K562 (cell line): ENCODE data around the gene ZNF773. TPM values are rescaled to one million over a fixed set of nuclear protein-coding genes. Genes with fewer than 3 reads are reported as not detected.

Experiments used
- ATAC-seq: fragments of 200-7000 bp; cut with Tn5 transposase; 3 replicates; pipeline ENCODE4 v1.9.1; 2020; ENCODE audit warnings: moderate library complexity
- BruUV-seq: library from RNA; stranded (reverse); fragments of 400-500 nt; replicated peaks from 2 replicates; lab custom pipeline; 2021; lab: Mats Ljungman, UMichigan
- CTCF ChIA-PET: fragments of 300-600 bp; formaldehyde crosslinking; extraction: SDS; loops from one replicate; lab custom pipeline; 2021; ENCODE audit warnings: low intra/inter-chr PET ratio; lab: Yijun Ruan, JAX
- POLR2A ChIA-PET: fragments of 300-600, 350-650 bp; sonication (Branson Sonifier 250); formaldehyde crosslinking; extraction: SDS; loops from one replicate; lab custom pipeline; 2021; ENCODE audit warnings: antibody characterized with exemption, inconsistent platforms; lab: Yijun Ruan, JAX
- DNase-seq, 4 experiments: peaks; one replicate each; pipeline versions ENCODE4 v3.0.0 to v3.0.0-alpha.2; 2011 to 2018; ENCODE audit warnings: low spot score in 3 of 4, mixed read lengths in 3 of 4; ENCODE audit errors: extremely low read depth in 1 of 4
- FAIRE-seq: peaks from 2 replicates; lab custom pipeline; 2011; peaks lifted over from hg19 to GRCh38; lab: Jason Lieb, UNC
- H2AFZ ChIP-seq: 2 replicates; pipeline ENCODE4 v1.6.0; 2011; ENCODE audit warnings: low read depth, low read length, control low read depth, inconsistent platforms
- H3K27ac ChIP-seq: fragments of 200-600 bp; 3 replicates; pipeline ENCODE4 v1.8.0; 2011; ENCODE audit warnings: low read depth, mild to moderate bottlenecking, control low read depth, inconsistent platforms, low read length, moderate library complexity, mixed read lengths; ENCODE audit errors: extremely low read depth
- H3K27me3 ChIP-seq, 2 experiments: fragments of 300-600 bp in 1 of 2; 2 replicates in 1 of 2; 3 replicates in 1 of 2; pipeline versions ENCODE4 v1.6.0 to v1.8.0; 2011; ENCODE audit warnings: inconsistent platforms in 2 of 2, low read length in 2 of 2, mild to moderate bottlenecking in 1 of 2, mixed read lengths in 1 of 2, moderate library complexity in 1 of 2; ENCODE audit not compliant: control insufficient read depth in 2 of 2, insufficient read depth in 2 of 2
- H3K36me3 ChIP-seq: fragments of 300-600 bp; 3 replicates; pipeline ENCODE4 v1.8.0; 2011; ENCODE audit warnings: mild to moderate bottlenecking, low read length, inconsistent platforms; ENCODE audit not compliant: control insufficient read depth, insufficient read depth
- H3K4me1 ChIP-seq, 2 experiments: fragments of 200-600 bp in 1 of 2; replicated peaks in 1 of 2; 2 replicates in 1 of 2; 3 replicates in 1 of 2; pipeline versions ENCODE4 v1.5.1 to v1.8.0; 2011; ENCODE audit warnings: inconsistent platforms in 2 of 2, low read length in 2 of 2, mild to moderate bottlenecking in 1 of 2, mixed read lengths in 1 of 2, moderate library complexity in 1 of 2; ENCODE audit not compliant: control insufficient read depth in 2 of 2, insufficient read depth in 2 of 2
- H3K4me2 ChIP-seq: 2 replicates; pipeline ENCODE4 v1.6.1; 2011; ENCODE audit warnings: low read length, control low read depth, inconsistent platforms, mixed read lengths; ENCODE audit not compliant: insufficient read depth
- H3K4me3 ChIP-seq: fragments of 200-600 bp; sonication (generic), shearing (Covaris generic); 2 replicates; pipeline ENCODE4 v1.5.1; 2016; ENCODE audit warnings: control low read depth, inconsistent platforms
- H3K79me2 ChIP-seq: fragments of 200-600 bp; 3 replicates; pipeline ENCODE4 v1.8.0; 2011; ENCODE audit warnings: low read length, inconsistent platforms; ENCODE audit not compliant: control insufficient read depth, insufficient read depth
- H3K9ac ChIP-seq, 2 experiments: 2 replicates each; pipeline versions ENCODE4 v1.6.0 to v1.6.1; 2011; ENCODE audit warnings: low read depth in 2 of 2, low read length in 2 of 2, control low read depth in 1 of 2, inconsistent platforms in 1 of 2, mild to moderate bottlenecking in 1 of 2, mixed read lengths in 1 of 2; ENCODE audit not compliant: insufficient read depth in 1 of 2
- H3K9me1 ChIP-seq: one replicate; pipeline ENCODE4 v1.6.0; 2011; ENCODE audit warnings: inconsistent platforms, mild to moderate bottlenecking, low read length, moderate library complexity; ENCODE audit not compliant: control insufficient read depth, insufficient read depth
- H3K9me3 ChIP-seq: replicated peaks from 2 replicates; pipeline ENCODE4 v1.5.1; 2011; ENCODE audit warnings: low read depth, low read length, inconsistent platforms; ENCODE audit not compliant: control insufficient read depth, insufficient read depth
- H4K20me1 ChIP-seq: replicated peaks from 2 replicates; pipeline ENCODE4 v1.6.1; 2011; ENCODE audit warnings: low read length, inconsistent platforms, mixed read lengths; ENCODE audit not compliant: control insufficient read depth, insufficient read depth
- ARID2 ChIP-seq: fragments of 450-650 bp; IDR thresholded peaks from 2 replicates; pipeline ENCODE4 v1.6.1; 2017; ENCODE audit warnings: antibody characterized with exemption, mild to moderate bottlenecking
- KLF6 ChIP-seq: fragments of 250-450 bp; sonication (Bioruptor Pico); IDR thresholded peaks from 2 replicates; pipeline ENCODE4 v1.4.0; 2020; ENCODE audit warnings: mild to moderate bottlenecking, moderate library complexity, borderline replicate concordance
- POLR2H ChIP-seq: IDR thresholded peaks from 2 replicates; pipeline ENCODE4 v1.6.1; 2016; ENCODE audit warnings: missing genetic modification characterization, low read depth, mild to moderate bottlenecking, control low read depth, missing compliant biosample characterization, moderate library complexity
- RBBP5 ChIP-seq: fragments of 200-600 bp; sonication (generic); IDR thresholded peaks from 2 replicates; pipeline ENCODE4 v1.6.1; 2012; ENCODE audit warnings: borderline replicate concordance, mild to moderate bottlenecking, low read length, control low read depth, inconsistent platforms; ENCODE audit not compliant: insufficient read depth, poor library complexity, severe bottlenecking
- ZBED1 ChIP-seq: IDR thresholded peaks from 2 replicates; pipeline ENCODE4 v1.6.1; 2014
- ZFP30 ChIP-seq: fragments of 250-450 bp; sonication (Bioruptor Pico); IDR thresholded peaks from 2 replicates; pipeline ENCODE4 v1.8.0; 2022; ENCODE audit warnings: moderate library complexity, mild to moderate bottlenecking, inconsistent platforms, borderline replicate concordance
- ZNF146 ChIP-seq: IDR thresholded peaks from one replicate; pipeline ENCODE4 v1.6.1; 2018; ENCODE audit warnings: missing compliant biosample characterization; ENCODE audit not compliant: unreplicated experiment
- ZNF253 ChIP-seq: fragments of 250-450 bp; sonication (Bioruptor Pico); conservative IDR thresholded peaks from 2 replicates; pipeline ENCODE4 v1.6.1; 2021; ENCODE audit warnings: mild to moderate bottlenecking
- ZNF354B ChIP-seq: fragments of 250-450 bp; sonication (Bioruptor Pico); IDR thresholded peaks from 2 replicates; pipeline ENCODE4 v1.4.0; 2020
- WGBS: fragments of 100-300 bp; shearing (Covaris generic); methylation state at CpG from one replicate; pipeline ENCODE4 v1.1.6; 2016; ENCODE audit warnings: low coverage, mixed read lengths; ENCODE audit not compliant: insufficient coverage; ENCODE audit errors: missing lambda C conversion rate; 5-methylcytosine and 5-hydroxymethylcytosine counted together
- in situ Hi-C: fragments of 300-500 bp; cut with MboI; formaldehyde crosslinking; loops from 4 replicates; pipeline ENCODE4 v1.15.0; 2018; ENCODE audit warnings: inconsistent platforms, mixed read lengths
- intact Hi-C: fragments of 100-400 bp; cut with micrococcal nuclease; formaldehyde crosslinking; loops from 2 replicates; pipeline ENCODE4 v1.14.2; 2022
- polyA plus RNA-seq, 8 experiments: library from polyadenylated mRNA; depleted of rRNA in 4 of 8; stranded (reverse) in 5 of 8; unstranded in 3 of 8; fragments of >200 nt; fragmentation: Nextera tagmentation in 2 of 8; fragmentation: Illumina TruSeq in 1 of 8; extraction: Ambion mirVana in 2 of 8; extraction: Trizol in 1 of 8; gene quantifications; 2 replicates each; pipeline versions ENCODE4 v1.2.1 to v1.2.3, GENCODE V29; 2011 to 2014; ENCODE audit warnings: inconsistent platforms in 1 of 8, missing spikeins in 1 of 8
- total RNA-seq, 7 experiments: library from RNA; depleted of rRNA in 6 of 7; stranded (reverse); fragments of >200 nt in 6 of 7; fragmentation: Illumina TruSeq in 2 of 7; extraction: Trizol in 2 of 7; gene quantifications; 2 replicates each; pipeline versions ENCODE4 v1.2.1 to v1.2.3, GENCODE V29; 2011 to 2021; ENCODE audit warnings: low replicate concordance in 1 of 7
- TF ChIP-seq, protein P1 (sequence below): sonication (generic); formaldehyde crosslinking; IDR thresholded peaks from 2 replicates; pipeline ENCODE4 v1.8.1; 2022; ENCODE audit warnings: missing genetic modification reagents
- TF ChIP-seq, protein P2 (sequence below): fragments of 250-450 bp; sonication (Bioruptor Pico); IDR thresholded peaks from 2 replicates; pipeline ENCODE4 v1.5.0; 2020; ENCODE audit warnings: mild to moderate bottlenecking
- TF ChIP-seq, protein P3 (sequence below): fragments of 450-650 bp; formaldehyde crosslinking; conservative IDR thresholded peaks from 2 replicates; pipeline ENCODE4 v1.4.0; 2022; ENCODE audit warnings: mild to moderate bottlenecking, missing genetic modification characterization
- TF ChIP-seq, protein P4 (sequence below): fragments of 250-450 bp; sonication (Bioruptor Pico); IDR thresholded peaks from 2 replicates; pipeline ENCODE4 v1.9.0; 2021; ENCODE audit warnings: mild to moderate bottlenecking, inconsistent platforms

The ZNF773 gene
- total and polyA plus RNA-seq, 9 of the 15 experiments (the other 6 are each of a cell fraction or from before 2014, with no cell fraction given), result 0.04 to 2.0 (median 0.45) TPM; not detected in 3

DNA sequence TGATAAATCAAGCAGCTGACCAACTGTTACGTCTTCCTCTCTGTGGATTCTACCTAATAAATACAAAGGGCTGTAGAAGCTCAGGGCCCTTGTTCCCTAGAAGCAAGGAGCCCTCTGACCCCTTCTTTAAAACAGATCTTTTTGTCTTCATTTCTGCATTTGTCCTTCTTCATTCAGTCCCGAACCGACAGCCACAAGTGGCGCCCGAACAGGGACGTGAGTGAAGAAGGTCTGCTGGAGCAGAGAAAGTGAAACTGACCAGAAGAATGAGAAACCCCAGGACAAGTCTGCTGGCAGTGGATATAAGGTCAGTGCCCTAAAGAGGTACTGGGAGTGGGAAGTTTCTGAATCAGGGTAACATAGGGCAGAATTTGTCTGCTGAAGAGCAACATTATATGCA, 13.1 kb downstream of the ZNF773 start:
- Histone ChIP-seq H3K4me2 (no peak overlapping the region), H2AFZ (no peak overlapping the region), H3K79me2 (no peaks in the 10 kb centered on the region), H3K9me1 (no peaks in the 10 kb centered on the region), H3K4me3 (no peak overlapping the region), H3K36me3 (no peaks in the 10 kb centered on the region), H4K20me1 (no peaks in the 10 kb centered on the region), H3K9ac (no peak overlapping the region), H3K9me3 (no peaks in the 10 kb centered on the region; the same call in 1 of the 2 replicates), H3K4me1 (no peaks in the 10 kb centered on the region), H3K27ac (no peak overlapping the region), H3K27me3 (no peaks in the 10 kb centered on the region)
- no peak for DNase-seq
- ATAC-seq, result no peak
- no peak for FAIRE-seq
- no peak for TF ChIP-seq RBBP5
- no peak for TF ChIP-seq ZFP30
- no peak for TF ChIP-seq ZNF146
- no peak for TF ChIP-seq POLR2H (tag)
- TF ChIP-seq, protein P1, sequence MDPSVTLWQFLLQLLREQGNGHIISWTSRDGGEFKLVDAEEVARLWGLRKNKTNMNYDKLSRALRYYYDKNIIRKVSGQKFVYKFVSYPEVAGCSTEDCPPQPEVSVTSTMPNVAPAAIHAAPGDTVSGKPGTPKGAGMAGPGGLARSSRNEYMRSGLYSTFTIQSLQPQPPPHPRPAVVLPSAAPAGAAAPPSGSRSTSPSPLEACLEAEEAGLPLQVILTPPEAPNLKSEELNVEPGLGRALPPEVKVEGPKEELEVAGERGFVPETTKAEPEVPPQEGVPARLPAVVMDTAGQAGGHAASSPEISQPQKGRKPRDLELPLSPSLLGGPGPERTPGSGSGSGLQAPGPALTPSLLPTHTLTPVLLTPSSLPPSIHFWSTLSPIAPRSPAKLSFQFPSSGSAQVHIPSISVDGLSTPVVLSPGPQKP (CRISPR knock-in tag), result no peak
- TF ChIP-seq, protein P2, sequence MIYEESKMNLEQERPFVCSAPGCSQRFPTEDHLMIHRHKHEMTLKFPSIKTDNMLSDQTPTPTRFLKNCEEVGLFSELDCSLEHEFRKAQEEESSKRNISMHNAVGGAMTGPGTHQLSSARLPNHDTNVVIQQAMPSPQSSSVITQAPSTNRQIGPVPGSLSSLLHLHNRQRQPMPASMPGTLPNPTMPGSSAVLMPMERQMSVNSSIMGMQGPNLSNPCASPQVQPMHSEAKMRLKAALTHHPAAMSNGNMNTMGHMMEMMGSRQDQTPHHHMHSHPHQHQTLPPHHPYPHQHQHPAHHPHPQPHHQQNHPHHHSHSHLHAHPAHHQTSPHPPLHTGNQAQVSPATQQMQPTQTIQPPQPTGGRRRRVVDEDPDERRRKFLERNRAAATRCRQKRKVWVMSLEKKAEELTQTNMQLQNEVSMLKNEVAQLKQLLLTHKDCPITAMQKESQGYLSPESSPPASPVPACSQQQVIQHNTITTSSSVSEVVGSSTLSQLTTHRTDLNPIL (CRISPR knock-in tag), result no peak
- TF ChIP-seq, protein P3, sequence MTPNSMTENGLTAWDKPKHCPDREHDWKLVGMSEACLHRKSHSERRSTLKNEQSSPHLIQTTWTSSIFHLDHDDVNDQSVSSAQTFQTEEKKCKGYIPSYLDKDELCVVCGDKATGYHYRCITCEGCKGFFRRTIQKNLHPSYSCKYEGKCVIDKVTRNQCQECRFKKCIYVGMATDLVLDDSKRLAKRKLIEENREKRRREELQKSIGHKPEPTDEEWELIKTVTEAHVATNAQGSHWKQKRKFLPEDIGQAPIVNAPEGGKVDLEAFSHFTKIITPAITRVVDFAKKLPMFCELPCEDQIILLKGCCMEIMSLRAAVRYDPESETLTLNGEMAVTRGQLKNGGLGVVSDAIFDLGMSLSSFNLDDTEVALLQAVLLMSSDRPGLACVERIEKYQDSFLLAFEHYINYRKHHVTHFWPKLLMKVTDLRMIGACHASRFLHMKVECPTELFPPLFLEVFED (CRISPR knock-in tag), result no peak
- no peak for TF ChIP-seq ZNF253 (CRISPR knock-in tag)
- no peak for TF ChIP-seq ZNF354B
- TF ChIP-seq, protein P4, sequence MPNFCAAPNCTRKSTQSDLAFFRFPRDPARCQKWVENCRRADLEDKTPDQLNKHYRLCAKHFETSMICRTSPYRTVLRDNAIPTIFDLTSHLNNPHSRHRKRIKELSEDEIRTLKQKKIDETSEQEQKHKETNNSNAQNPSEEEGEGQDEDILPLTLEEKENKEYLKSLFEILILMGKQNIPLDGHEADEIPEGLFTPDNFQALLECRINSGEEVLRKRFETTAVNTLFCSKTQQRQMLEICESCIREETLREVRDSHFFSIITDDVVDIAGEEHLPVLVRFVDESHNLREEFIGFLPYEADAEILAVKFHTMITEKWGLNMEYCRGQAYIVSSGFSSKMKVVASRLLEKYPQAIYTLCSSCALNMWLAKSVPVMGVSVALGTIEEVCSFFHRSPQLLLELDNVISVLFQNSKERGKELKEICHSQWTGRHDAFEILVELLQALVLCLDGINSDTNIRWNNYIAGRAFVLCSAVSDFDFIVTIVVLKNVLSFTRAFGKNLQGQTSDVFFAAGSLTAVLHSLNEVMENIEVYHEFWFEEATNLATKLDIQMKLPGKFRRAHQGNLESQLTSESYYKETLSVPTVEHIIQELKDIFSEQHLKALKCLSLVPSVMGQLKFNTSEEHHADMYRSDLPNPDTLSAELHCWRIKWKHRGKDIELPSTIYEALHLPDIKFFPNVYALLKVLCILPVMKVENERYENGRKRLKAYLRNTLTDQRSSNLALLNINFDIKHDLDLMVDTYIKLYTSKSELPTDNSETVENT, result no peak
- TF ChIP-seq ARID2, result no peak
- TF ChIP-seq KLF6 (CRISPR knock-in tag), result no peak
- TF ChIP-seq ZBED1, result no peak
- CTCF ChIA-PET, result no interaction called here
- POLR2A ChIA-PET, result no interaction called here
- in situ Hi-C loops (no loop called here), intact Hi-C loops (no loop called here)
- WGBS, result 0% methylated on average over 6 of the region's 6 CpGs
- BruUV-seq, result no TSS peak
